Glutamatergic neuron (in vitro differentiated cells): ENCODE data around the gene PRCC. TPM values are rescaled to one million over a fixed set of nuclear protein-coding genes. Genes with fewer than 3 reads are reported as not detected.

Source experiments
- DNase-seq: peaks from one replicate; pipeline ENCODE4 v3.0.0; 2022
- H3K27ac Mint-ChIP-seq: one replicate; pipeline ENCODE4 v1.8.0; 2020; ENCODE audit warnings: mild to moderate bottlenecking, mixed read lengths, inconsistent platforms; ENCODE audit not compliant: unreplicated experiment
- H3K27me3 Mint-ChIP-seq: one replicate; pipeline ENCODE4 v1.8.0; 2020; ENCODE audit warnings: mild to moderate bottlenecking, moderate library complexity, mixed read lengths, inconsistent platforms; ENCODE audit not compliant: unreplicated experiment
- H3K36me3 Mint-ChIP-seq: one replicate; pipeline ENCODE4 v1.8.0; 2020; ENCODE audit warnings: mild to moderate bottlenecking, mixed read lengths, inconsistent platforms; ENCODE audit not compliant: unreplicated experiment
- H3K4me1 Mint-ChIP-seq: one replicate; pipeline ENCODE4 v1.8.0; 2020; ENCODE audit warnings: mild to moderate bottlenecking, low read depth, mixed read lengths, inconsistent platforms; ENCODE audit not compliant: unreplicated experiment
- H3K4me3 Mint-ChIP-seq: one replicate; pipeline ENCODE4 v1.8.0; 2020; ENCODE audit warnings: mild to moderate bottlenecking, mixed read lengths, inconsistent platforms; ENCODE audit not compliant: unreplicated experiment
- H3K9me3 Mint-ChIP-seq: one replicate; pipeline ENCODE4 v1.8.0; 2020; ENCODE audit warnings: mild to moderate bottlenecking, moderate library complexity, mixed read lengths, inconsistent platforms; ENCODE audit not compliant: unreplicated experiment
- CTCF ChIP-seq: fragments of 200-600 bp; sonication (generic); IDR thresholded peaks from one replicate; pipeline ENCODE4 v1.5.0; 2021; ENCODE audit not compliant: partially characterized antibody, unreplicated experiment
- total RNA-seq: library from RNA; stranded (reverse); fragmentation: NEBNext Ultra II Directional; extraction: Animal tissue kit (Norgen Biotek cat#: 25700); gene quantifications from one replicate; pipeline ENCODE4 v1.2.1, GENCODE V29; 2021; ENCODE audit not compliant: unreplicated experiment

The PRCC gene
- total RNA-seq, 1 donor from 2014 or later = 88.8 TPM

DNA sequence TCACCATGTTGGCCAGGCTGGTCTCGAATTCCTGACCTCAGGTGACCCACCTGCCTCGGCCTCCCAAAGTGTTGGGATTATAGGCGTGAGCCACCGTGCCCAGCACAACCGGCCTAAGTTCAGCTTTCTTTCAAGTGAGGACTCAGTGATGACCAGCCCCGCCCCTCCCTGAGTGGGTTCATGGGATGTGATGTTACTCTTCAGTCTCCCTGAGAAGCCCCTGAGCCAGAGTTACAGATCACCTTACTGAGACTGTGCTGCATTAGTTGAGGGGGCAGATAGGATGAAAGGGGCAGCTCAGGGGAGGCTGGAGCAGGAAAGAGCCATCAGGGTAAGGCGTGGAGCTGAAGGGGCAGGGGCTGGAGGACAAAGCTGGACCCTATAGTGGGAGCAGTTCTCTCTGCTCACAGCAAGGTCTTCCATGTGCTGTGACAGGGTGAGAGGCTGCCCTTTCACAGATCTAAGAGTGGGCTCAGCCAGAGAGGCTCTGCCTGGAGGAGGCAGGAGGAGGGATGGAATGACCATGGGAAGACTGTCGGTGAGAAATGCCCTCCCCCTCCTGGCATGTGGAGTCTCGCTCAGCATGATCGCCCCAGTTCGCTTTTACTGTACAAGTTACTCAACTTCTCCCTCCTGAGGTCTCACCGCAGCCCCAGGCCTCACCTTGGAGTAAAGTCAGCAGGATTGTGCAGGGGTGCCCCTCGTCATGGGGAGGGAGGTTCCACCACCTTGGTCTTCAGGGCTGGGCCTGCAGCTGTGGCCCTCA is 35.9 kb downstream of the PRCC start:
- no peak for TF ChIP-seq CTCF

DNA sequence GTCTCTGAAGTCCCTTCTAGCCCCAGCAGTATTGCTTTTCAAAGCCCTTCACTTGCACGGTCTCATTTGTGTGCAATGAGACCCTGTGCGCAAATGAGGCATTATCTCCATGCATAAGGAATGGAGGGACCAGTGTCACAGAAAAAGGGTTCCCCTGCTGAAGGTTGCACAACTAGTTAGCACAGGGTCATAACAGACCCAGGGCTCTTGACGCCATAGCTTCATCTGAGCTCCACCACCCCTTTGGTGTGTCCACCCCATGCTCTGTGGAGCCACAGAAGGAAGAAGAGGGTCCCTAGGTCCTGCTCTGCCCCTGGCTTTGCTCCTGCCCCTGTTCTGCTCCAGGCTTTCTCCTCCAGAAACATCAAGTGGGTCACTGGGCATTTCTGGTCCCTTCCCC is 36.7 kb downstream of the PRCC start:
- H3K4me1 Mint-ChIP-seq = peaks cover 14% of the 10 kb centered on the region
- peak overlapping the region; percentile 54 for H3K27ac Mint-ChIP-seq

More for the DNA sequence above, 35.9 kb downstream of the PRCC start:
- no peaks in the 10 kb centered on the region for H3K9me3 Mint-ChIP-seq
- H3K27ac Mint-ChIP-seq = no peak overlapping the region
- no peak overlapping the region for H3K4me3 Mint-ChIP-seq
- no peaks in the 10 kb centered on the region for H3K36me3 Mint-ChIP-seq
- peaks cover 14% of the 10 kb centered on the region for H3K4me1 Mint-ChIP-seq
- DNase-seq = no peak
- H3K27me3 Mint-ChIP-seq = peaks cover 11% of the 10 kb centered on the region

DNA sequence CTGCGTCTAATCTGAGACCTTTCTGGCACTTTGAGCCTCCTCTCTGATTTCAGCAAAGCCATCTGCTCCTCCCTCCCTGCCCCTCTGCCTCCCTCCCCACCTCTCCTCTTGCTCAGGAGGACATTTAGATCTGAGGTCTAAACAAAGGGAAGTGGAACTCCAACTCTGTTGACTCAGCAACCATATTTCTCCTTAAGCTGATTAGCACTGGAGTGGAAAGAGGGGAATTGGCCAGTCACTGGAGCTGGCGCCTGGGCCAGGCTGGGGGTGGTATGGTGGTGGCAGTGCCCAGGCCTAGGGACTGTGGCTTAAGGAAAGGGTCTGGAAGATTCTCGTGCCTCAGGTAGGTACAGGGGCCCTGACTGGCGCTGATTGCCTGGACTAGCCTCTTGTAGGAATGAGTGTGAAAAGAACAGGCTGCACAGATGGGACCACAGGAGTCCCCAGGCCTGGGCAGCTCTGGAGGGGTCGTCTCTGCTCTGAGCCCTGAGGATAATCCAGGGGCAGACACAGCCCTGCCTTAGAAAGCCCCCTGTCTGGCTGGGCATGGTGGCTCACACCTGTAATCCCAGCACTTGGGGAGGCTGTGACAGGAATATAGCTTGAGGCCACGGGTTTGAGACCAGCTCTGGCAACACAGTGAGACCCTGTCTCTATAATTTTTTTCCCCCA is 37.4 kb downstream of the PRCC start:
- no peak for TF ChIP-seq CTCF
- Mint-ChIP-seq H3K27ac (peak overlapping the region; percentile 54), H3K4me1 (peaks cover 14% of the 10 kb centered on the region), H3K27me3 (peaks cover 11% of the 10 kb centered on the region), H3K4me3 (peak overlapping the region; percentile 19), H3K36me3 (no peaks in the 10 kb centered on the region), H3K9me3 (peaks cover 2% of the 10 kb centered on the region)
- DNase-seq = no peak

More for the DNA sequence above, 36.7 kb downstream of the PRCC start:
- peaks cover 11% of the 10 kb centered on the region for H3K27me3 Mint-ChIP-seq
- no peak for DNase-seq
- H3K36me3 Mint-ChIP-seq = no peaks in the 10 kb centered on the region
- H3K9me3 Mint-ChIP-seq = peaks cover 2% of the 10 kb centered on the region
- H3K4me3 Mint-ChIP-seq = no peak overlapping the region
- TF ChIP-seq CTCF = no peak

DNA sequence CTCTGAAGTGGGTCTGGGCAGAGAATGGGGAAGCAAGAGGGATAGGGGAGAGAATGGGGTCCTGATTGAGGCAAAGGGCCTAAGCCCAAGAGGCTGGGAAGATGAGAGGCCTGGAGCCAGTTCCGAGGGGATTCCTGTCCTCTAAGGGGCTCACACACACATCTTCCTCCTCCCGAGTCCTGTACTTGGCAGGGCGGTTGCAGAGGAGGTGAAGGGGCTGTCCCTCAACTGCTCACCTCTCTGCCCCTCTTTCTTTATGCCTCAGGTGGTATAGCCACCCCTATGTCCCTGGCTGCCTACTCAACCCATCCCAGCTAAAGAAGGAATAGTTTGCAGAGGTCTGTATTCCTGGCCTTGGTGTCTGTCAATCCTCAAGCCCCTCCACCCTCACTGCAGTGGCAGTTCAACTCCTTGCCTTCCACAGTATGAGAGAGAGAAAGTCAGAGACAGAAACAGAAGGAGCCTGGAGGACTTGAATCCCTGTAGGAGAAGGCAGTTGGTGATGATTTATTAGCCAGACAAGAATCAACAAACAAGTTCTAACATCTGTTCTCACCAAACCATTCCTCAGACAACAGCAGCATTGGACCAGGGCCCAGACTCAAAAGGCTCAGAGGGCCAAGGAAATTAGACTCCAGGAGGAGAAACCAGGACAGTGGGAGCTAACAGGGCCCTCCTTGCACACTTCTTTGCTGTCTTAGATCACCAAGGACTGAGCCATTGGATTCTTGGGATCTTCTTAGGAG is 38.6 kb downstream of the PRCC start:
- Mint-ChIP-seq H3K36me3 (no peaks in the 10 kb centered on the region), H3K27ac (no peak overlapping the region), H3K9me3 (peaks cover 2% of the 10 kb centered on the region), H3K4me1 (peaks cover 11% of the 10 kb centered on the region), H3K4me3 (no peak overlapping the region), H3K27me3 (peaks cover 11% of the 10 kb centered on the region)
- no peak for TF ChIP-seq CTCF
- no peak for DNase-seq
